Duodenal mucosa (tissue), 2 donors: Measurements from ENCODE around the gene YPEL2.

ENCODE experiments used
- H3K27ac ChIP-seq: one replicate; pipeline ENCODE4 v1.7.0; 2013; ENCODE audit warnings: low read depth, low read length
- H3K27me3 ChIP-seq, 2 donors: one replicate each; pipeline ENCODE4 v1.7.0; 2013; ENCODE audit warnings: low read length in 2 of 2, control low read depth in 1 of 2; ENCODE audit not compliant: insufficient read depth in 2 of 2, control insufficient read depth in 1 of 2
- H3K36me3 ChIP-seq, 2 donors: one replicate each; pipeline ENCODE4 v1.7.0; 2013; ENCODE audit warnings: low read length in 2 of 2, control low read depth in 1 of 2; ENCODE audit not compliant: insufficient read depth in 2 of 2, control insufficient read depth in 1 of 2
- H3K4me1 ChIP-seq, 2 donors: one replicate each; pipeline ENCODE4 v1.7.0; 2013; ENCODE audit warnings: low read length in 2 of 2, control low read depth in 1 of 2; ENCODE audit not compliant: insufficient read depth in 2 of 2, control insufficient read depth in 1 of 2
- H3K4me3 ChIP-seq, 2 donors: one replicate each; pipeline ENCODE4 v1.7.0; 2013; ENCODE audit warnings: low read length in 2 of 2, low read depth in 1 of 2
- H3K9ac ChIP-seq, 2 donors: one replicate each; pipeline ENCODE4 v1.7.0; 2013; ENCODE audit warnings: low read length in 2 of 2, low read depth in 1 of 2
- H3K9me3 ChIP-seq, 2 donors: one replicate each; pipeline ENCODE4 v1.7.0; 2013; ENCODE audit warnings: low read length in 2 of 2, control low read depth in 1 of 2; ENCODE audit not compliant: control insufficient read depth in 1 of 2

YPEL2 gene

DNA sequence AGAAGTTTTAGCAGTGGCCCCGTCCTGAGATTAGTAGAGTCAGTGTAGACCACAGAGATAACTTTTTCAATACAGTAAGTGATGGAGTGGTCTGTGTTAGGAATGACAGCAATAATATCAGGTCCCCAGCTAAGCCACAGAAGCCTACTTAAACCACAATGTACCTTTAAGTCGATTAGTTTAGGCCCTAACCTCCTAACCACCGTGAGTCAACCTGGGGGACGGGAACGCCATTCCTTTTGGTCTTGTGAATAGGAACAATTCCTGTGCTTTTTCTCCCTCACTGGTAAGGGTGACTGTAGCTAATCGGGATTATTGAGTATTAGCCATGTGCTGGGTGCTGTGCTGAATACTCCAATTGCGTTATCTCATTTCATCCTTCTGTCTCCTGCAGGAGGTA is 14.0 kb downstream of the YPEL2 start:
- H3K4me1 ChIP-seq, result peaks cover 0 to 17% of the 10 kb centered on the region in 2 donors
- no peaks in the 10 kb centered on the region for H3K36me3 ChIP-seq
- no peak overlapping the region for H3K27ac ChIP-seq
- H3K9me3 ChIP-seq, result no peaks in the 10 kb centered on the region
- H3K27me3 ChIP-seq, result no peaks in the 10 kb centered on the region
- H3K9ac ChIP-seq, result no peak overlapping the region
- H3K4me3 ChIP-seq, result no peak overlapping the region

DNA sequence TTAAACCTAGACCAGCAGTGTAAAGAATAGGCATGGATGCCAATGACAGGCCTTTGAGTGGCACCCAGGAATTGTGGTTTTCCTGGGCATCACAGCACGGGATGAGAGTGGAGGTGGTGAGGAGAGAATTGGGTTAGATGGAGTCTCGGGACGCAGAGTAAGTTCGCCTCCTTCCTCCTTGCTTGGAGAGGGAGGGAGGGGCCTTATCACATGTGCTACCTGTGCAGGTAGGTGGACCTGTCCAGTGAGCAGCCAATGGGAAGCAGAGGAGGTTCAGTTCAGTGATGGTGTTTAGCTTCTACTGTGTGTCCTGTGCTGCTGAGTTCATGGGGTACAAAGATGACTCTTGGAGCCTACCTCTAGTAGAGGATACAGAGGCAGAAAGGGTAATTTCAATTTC is 14.9 kb downstream of the YPEL2 start:
- H3K4me1 ChIP-seq, result peaks cover 0 to 17% of the 10 kb centered on the region in 2 donors

DNA sequence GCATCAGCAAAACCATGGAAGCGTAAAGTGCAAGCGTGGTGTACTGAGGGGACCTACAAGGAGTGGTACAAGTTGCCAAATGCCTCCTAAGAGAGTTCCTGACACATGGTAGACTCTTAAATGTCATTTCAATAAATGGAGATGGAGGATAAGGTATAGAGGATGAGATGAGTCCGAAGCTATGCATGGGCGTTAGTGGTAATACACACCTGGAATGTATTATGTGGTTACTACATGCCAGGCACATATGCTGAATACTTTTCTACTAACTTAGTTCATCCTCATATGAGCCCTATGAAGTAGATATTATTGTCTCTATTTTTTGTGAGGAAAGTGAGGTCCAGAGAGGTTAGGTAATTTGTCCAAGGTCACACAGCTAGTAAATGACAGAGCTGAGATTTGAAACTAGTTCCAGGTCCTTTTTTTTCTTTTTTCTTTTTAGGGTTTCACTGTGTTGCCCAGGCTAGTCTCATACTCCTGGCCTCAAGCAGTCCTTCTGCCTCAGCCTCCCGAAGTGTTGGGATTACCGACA is 15.5 kb downstream of the YPEL2 start:
- Histone ChIP-seq H3K36me3 (no peaks in the 10 kb centered on the region), H3K27ac (no peak overlapping the region), H3K9ac (no peak overlapping the region), H3K9me3 (no peaks in the 10 kb centered on the region), H3K4me1 (peaks cover 0 to 13% of the 10 kb centered on the region in 2 donors), H3K27me3 (no peaks in the 10 kb centered on the region), H3K4me3 (no peak overlapping the region)

More for the DNA sequence above, 14.9 kb downstream of the YPEL2 start:
- Histone ChIP-seq H3K9me3 (no peaks in the 10 kb centered on the region), H3K27me3 (no peaks in the 10 kb centered on the region), H3K36me3 (no peaks in the 10 kb centered on the region), H3K9ac (no peak overlapping the region), H3K27ac (no peak overlapping the region), H3K4me3 (no peak overlapping the region)

DNA sequence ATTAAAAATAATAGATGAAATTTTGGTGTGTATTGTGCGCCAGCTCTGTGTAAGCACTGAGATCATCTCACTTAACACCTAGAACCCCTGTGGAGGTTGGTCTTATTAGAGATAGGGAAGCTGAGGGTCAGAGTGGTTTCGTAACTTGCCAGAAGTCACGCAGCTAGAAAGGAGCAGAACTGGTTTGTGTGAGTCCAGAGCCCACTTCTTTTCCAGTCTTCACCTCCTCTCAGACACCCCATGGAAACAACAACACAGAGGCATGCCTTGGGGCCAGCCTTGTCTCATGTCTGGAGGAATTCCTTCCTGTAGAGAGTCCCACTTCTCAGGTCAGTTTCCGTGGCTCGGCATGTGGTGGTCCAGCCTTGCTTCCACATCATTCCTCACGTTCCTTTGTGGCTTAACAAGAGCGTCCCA is 16.5 kb downstream of the YPEL2 start:
- Histone ChIP-seq H3K27ac (no peak overlapping the region), H3K9me3 (no peaks in the 10 kb centered on the region), H3K27me3 (no peaks in the 10 kb centered on the region), H3K9ac (no peak overlapping the region), H3K4me3 (no peak overlapping the region), H3K36me3 (no peaks in the 10 kb centered on the region), H3K4me1 (peaks cover 0 to 12% of the 10 kb centered on the region in 2 donors)

DNA sequence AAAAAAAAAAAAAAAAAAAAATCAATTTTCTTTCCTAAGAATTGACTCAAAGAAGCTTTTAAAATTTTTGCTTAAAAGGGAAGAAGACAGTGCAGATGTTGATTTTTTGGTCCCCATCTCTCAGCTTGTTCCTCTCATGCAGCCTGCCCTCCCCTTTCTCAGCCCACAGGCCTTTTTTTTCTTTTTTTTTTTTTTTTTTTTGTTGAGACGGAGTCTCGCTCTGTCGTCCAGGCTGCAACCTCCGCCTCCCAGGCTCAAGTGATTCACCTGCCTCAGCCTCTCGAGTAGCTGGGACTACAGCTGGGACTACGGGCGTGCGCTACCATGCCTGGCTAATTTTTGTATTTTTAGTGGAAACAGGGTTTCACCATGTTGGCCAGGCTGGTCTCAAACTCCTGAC is 17.7 kb downstream of the YPEL2 start:
- no peak overlapping the region for H3K9ac ChIP-seq
- H3K27me3 ChIP-seq, result no peaks in the 10 kb centered on the region
- H3K4me1 ChIP-seq, result peaks cover 0 to 13% of the 10 kb centered on the region in 2 donors
- no peak overlapping the region for H3K27ac ChIP-seq
- no peaks in the 10 kb centered on the region for H3K36me3 ChIP-seq
- no peak overlapping the region for H3K4me3 ChIP-seq
- H3K9me3 ChIP-seq, result no peaks in the 10 kb centered on the region

DNA sequence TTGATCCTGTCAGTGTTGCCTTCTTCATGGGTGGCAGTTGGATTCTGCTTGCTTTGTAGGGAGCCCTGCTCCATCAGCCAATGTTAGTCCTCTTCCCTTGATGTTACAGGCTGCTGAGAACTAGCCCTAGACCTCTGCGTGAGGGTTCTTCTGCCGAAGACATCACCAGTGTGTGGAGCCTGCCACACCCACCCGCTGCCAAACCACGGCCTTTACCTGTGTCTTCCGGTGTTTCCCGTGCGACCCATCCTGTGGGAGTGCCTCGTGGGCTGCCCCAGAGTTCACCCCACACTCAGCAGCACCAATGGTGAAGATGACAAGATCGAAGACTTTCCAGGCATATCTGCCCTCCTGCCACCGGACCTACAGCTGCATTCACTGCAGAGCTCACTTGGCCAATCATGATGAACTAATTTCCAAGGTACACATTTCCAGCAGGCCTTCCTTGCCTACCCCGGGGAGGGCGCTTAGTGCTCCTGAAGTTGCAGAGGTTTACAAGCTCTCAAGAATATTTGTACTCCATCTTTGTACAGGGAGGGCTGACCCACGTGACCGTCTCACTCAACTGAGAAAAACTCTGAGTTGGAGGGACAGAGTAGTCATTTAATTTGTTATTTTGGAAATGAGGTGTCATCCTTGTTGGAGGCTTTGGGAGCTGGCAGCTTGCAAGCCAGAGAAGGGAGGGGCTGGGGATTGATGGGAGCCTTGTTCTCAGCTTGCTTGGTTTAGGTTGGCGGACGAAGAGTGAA is 21.8 kb downstream of the YPEL2 start:
- Histone ChIP-seq H3K4me1 (peaks cover 0 to 34% of the 10 kb centered on the region in 2 donors), H3K36me3 (peaks cover 0 to 4% of the 10 kb centered on the region in 2 donors), H3K9me3 (no peaks in the 10 kb centered on the region), H3K9ac (no peak overlapping the region), H3K27me3 (no peaks in the 10 kb centered on the region), H3K27ac (no peak overlapping the region), H3K4me3 (no peak overlapping the region)

DNA sequence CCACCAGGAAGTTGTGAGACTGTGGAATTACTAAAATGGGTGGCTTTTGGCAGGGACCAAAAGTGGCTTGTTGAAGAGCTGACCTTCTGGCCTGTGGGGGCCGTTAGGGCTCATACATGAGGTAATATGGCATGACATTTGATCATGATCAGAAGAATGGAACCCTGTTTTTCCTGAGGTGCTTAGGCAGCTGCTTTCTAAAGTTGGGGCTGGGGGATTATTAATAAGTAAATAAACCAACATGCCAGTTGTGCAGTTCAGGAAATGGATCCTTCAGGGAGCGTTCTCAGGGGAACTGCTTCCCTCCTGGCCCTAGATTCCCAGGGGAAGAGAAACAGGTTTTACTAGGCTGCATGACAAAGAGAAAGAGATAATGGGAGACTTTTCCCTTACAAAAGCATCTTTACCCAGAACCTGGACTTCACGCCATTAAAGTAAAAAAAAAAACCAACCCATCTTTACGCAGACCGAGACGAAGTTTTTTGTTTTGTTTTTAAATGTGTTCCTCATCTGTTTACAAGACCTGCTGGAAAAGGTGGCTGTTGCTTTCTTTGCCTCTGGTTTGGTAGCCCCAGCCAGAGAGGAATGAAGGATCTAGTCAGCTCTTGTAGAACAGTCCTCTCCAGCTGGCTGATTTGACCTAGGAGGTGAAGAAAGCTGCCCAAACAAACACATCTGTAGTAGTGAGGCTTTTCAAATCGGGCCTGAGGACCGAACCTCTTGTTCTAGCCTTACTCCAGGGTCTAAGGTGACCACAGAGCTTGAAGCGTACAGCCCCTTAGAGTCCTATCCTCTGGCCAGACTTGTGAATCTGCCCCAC is 22.7 kb downstream of the YPEL2 start:
- no peak overlapping the region for H3K4me3 ChIP-seq
- H3K27me3 ChIP-seq, result no peaks in the 10 kb centered on the region
- H3K9me3 ChIP-seq, result no peaks in the 10 kb centered on the region
- no peak overlapping the region for H3K27ac ChIP-seq
- no peak overlapping the region for H3K9ac ChIP-seq
- H3K36me3 ChIP-seq, result peaks cover 0 to 4% of the 10 kb centered on the region in 2 donors
- peaks cover 0 to 31% of the 10 kb centered on the region in 2 donors for H3K4me1 ChIP-seq

DNA sequence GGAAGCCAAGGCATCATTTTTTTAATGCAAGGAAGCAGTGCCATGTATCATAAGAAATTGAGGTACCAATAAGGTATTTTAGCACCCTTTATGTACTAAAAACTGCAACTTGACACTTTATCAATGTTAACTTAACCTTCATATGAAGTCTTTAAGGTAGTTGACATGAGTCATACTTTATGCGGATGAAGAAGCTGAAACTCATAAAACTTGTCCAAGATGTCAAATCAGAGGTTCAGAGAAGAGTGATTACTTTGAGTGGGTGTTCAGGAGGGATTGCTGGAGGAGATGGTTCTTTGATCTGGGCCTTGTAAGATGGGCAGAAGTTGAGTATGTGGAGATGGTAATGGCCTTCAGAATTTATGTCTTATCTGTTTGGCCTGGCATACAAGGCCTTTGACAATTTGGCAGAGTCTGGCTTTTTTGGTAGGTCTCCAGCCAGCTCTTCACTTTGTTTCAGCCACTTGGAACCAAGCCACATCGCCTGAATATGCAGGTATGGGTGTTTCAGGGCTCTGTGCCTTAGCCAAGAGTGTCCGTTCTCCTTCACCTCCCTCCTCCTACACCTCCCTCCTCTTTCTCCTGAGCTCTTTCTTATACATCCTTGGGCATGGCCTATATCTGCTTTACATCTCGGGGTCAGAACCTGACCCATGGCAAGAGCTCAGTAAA is 23.7 kb downstream of the YPEL2 start:
- Histone ChIP-seq H3K9ac (no peak overlapping the region), H3K36me3 (peaks cover 0 to 4% of the 10 kb centered on the region in 2 donors), H3K4me3 (no peak overlapping the region), H3K9me3 (no peaks in the 10 kb centered on the region), H3K27ac (no peak overlapping the region), H3K4me1 (peaks cover 0 to 31% of the 10 kb centered on the region in 2 donors), H3K27me3 (no peaks in the 10 kb centered on the region)

DNA sequence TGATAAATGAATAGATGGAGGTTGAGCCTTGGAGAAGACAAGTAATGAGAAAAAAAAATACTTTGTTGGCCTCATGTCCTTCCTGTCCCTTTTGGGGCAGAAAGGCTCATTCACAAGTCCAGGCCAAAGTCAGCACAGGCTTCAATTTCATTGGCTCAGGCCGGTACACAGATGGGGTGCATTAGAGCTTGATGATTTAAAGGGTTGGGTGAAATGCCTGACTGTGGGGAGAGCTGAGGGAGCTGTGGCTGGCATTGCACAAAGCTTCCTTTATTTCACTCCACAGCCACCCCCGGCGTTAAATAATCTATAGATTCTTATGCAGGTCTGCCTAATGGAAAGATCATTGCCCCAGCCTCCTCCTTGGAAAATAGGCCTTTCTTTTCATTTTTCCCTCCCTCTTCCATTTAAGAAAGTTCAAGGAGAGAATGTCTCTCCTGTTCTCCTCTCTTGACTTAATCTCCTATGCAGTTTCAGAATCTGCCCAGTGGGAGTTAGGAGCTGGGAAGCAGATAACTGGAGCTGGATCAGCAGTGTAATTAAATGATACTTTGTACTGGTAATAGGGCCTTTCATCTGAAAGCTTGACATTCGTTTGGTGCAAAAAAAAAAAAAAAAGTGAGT is 24.4 kb downstream of the YPEL2 start:
- Histone ChIP-seq H3K27me3 (no peaks in the 10 kb centered on the region), H3K27ac (no peak overlapping the region), H3K4me1 (peaks cover 0 to 31% of the 10 kb centered on the region in 2 donors), H3K9me3 (no peaks in the 10 kb centered on the region), H3K4me3 (no peak overlapping the region), H3K9ac (no peak overlapping the region), H3K36me3 (peaks cover 0 to 4% of the 10 kb centered on the region in 2 donors)
